Stimulated activated naive CD8-positive, alpha-beta T cell treated with anti-CD3 and anti-CD28 coated beads, Interleukin-15, amount 100 ng/mL, for 72 hours (primary cell): ENCODE measurements around the gene TMEM185A.
"Not testable (repeated sequence)": the region's sequence is repeated elsewhere in the genome, so short reads cannot be mapped to it uniquely, and the experiment has no call there.

Experiments used
- ATAC-seq: fragments of 150-1000 bp; cut with Tn5 transposase; 2 replicates; pipeline ENCODE4 v1.10.0; 2021; ENCODE audit warnings: mild to moderate bottlenecking, moderate library complexity
- DNase-seq, 2 donors: peaks; one replicate each; pipeline ENCODE4 v3.0.0; 2021 to 2022
- H3K27ac Mint-ChIP-seq, 2 donors: one replicate each; pipeline ENCODE4 v1.8.0; 2022; ENCODE audit warnings: mild to moderate bottlenecking in 2 of 2, mixed read lengths in 2 of 2, moderate library complexity in 2 of 2
- H3K27me3 Mint-ChIP-seq: one replicate; pipeline ENCODE4 v1.8.0; 2022; ENCODE audit warnings: mixed read lengths
- H3K4me1 Mint-ChIP-seq: one replicate; pipeline ENCODE4 v1.8.0; 2022; ENCODE audit warnings: mild to moderate bottlenecking, mixed read lengths
- H3K4me3 Mint-ChIP-seq, 2 donors: one replicate each; pipeline ENCODE4 v1.8.0; 2022; ENCODE audit warnings: mild to moderate bottlenecking in 2 of 2, mixed read lengths in 2 of 2, moderate library complexity in 1 of 2
- H3K9me3 Mint-ChIP-seq, 2 donors: one replicate each; pipeline ENCODE4 v1.8.0; 2022; ENCODE audit warnings: mixed read lengths in 2 of 2

The TMEM185A gene

GRCh38 chrX:149547782-149548181, 83.8 kb downstream of the TMEM185A start:
- H3K9me3 Mint-ChIP-seq, H3K4me3 Mint-ChIP-seq, ATAC-seq, H3K27me3 Mint-ChIP-seq, DNase-seq, H3K27ac Mint-ChIP-seq, H3K4me1 Mint-ChIP-seq: not testable (repeated sequence)

GRCh38 chrX:149546962-149547361, 84.6 kb downstream of the TMEM185A start:
- not testable (repeated sequence) for H3K27me3 Mint-ChIP-seq, H3K4me1 Mint-ChIP-seq, H3K4me3 Mint-ChIP-seq, DNase-seq, H3K27ac Mint-ChIP-seq, ATAC-seq, H3K9me3 Mint-ChIP-seq
